Activated CD8-positive, alpha-beta memory T cell treated with anti-CD3 and anti-CD28 coated beads, Interleukin-2, amount 50 U/mL, for 4 hours (primary cell): ENCODE measurements around the gene DCP1B.

Source experiments
- DNase-seq: peaks from one replicate; pipeline ENCODE4 v3.0.0-alpha.2; 2020

The DCP1B gene

DNA sequence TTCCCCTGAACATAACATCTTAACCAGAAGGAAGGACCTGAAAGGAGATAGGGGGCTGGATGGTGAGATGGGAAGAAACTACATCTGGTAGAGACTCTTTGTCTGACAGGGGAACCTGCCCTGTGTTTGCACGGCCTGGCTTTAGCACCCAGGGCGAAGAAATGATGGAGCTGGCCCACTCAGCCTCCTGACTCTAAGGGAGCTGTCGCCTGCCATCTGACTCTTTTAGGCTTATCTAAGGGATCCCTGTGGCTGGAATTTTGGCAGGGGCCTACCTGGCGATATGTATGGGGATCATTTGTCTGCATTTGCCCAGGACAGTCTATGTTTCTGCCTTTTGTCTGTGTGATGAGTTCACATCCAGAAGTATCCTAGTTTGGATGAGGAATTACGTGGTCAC is 70.2 kb downstream of the DCP1B start:
- no peak for DNase-seq

DNA sequence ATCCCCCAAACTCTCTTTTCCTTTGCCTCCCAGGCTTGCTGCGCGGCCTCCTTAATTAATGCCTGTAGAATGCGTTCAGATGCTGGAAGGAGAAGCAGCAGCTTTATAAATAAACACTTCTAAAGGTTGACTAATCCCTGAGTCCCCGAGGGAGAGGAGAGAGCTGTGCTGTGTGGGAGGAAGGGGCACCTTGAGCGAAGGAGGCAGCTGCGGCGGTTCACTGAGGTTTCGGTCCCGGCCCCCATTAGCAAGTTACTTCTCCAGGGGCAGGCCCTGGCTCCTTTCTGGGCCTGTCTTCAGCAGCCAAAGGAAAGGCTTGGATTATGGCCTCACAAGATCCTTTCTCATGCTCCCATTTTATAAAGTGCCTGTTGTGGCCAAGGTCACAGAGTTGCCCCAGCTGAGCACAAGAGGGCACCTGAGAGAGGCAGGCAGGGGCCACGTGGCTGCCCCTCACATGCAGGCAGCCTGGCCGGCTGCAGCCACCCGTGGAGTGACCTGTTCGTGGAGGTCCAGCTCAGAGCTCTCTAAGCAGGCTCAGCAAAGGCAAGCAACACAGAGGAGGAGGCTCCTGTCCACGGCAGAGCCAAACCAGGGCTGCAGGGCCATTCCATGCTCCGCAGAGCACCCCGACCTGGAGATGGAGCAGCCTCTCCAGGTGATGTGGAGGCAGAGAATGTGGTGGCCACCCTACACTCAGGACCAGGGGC is 70.8 kb downstream of the DCP1B start:
- no peak for DNase-seq

DNA sequence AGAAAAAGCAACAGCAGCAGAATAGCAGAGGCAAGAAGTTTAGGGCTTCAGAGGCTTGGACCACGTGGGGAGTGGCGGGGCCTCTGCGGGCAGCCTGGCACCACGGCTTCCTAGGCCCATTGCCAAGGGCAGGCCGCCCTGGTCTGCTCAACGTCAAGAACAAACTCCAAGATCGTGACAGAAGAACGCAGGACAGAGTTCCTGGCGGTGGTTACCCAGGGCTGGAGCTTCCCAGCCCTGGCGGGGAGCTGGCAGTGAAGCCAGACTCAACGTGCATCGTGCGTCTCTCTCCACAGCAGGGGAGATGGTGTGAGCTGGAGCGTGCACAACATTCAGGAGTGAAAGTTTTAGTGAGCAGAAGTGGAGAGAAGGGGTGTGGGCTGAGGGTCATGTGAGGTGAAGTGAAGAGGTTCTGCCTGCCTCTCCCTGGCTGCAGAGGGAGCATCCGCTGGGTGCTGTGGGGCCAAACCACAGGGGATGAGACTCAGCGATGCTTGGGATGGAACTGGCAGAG is 71.9 kb downstream of the DCP1B start:
- DNase-seq, result no peak

DNA sequence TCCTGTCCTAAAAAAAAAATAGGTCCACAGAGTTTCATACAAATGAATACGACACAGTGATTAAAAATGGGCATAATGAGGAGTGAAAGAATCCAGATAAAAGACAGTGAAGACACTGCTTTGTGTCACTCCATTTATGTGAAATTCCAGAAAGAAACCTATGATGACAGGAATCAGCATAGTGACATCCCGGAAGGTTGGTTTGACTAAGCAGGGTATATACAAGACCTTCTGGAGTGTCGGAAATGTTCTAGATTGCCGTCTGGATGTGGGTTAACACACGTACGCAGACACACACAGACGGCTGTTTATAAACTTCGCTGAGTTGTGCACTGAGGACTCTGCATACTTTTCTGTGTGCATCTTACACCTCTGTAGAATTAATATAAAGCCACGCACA is 72.6 kb downstream of the DCP1B start:
- no peak for DNase-seq

DNA sequence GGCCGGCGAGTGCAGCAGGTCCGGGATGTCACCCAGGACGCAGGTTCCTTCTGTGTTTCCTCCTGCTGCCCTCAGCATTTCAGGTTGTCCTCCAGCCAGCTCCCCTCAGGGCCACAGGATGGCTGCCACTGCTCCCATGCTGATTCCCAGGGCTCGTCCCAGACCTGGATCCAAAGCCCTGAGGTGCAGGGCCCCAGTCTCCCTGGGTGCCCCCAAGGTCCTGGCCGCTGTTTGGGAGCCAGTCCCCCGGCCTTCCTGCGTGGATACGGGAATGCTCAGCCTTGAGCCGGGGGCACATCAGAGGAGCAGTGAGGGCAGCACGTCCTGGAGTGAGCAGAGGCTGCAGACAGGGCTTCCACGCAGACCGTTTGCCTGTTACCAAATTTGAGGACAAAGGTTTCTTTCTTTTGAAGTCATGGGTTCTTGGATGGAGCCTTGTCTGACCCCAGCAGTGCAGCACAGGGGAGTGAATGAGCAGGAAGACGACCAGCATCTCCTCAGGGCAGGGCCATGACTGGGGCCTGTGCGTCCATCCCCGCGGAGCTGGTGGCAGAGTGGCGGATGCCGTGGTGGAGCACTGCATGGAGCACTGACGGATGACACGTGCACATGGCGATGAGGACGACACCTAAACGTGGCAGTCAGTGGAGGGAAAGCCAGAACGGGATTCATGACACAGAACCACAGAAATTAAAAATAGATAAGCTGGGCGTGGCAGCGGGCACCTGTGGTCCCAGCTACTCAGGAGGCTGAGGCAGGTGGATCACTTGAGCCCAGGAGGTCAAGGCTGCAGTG is 73.3 kb downstream of the DCP1B start:
- DNase-seq, result no peak

DNA sequence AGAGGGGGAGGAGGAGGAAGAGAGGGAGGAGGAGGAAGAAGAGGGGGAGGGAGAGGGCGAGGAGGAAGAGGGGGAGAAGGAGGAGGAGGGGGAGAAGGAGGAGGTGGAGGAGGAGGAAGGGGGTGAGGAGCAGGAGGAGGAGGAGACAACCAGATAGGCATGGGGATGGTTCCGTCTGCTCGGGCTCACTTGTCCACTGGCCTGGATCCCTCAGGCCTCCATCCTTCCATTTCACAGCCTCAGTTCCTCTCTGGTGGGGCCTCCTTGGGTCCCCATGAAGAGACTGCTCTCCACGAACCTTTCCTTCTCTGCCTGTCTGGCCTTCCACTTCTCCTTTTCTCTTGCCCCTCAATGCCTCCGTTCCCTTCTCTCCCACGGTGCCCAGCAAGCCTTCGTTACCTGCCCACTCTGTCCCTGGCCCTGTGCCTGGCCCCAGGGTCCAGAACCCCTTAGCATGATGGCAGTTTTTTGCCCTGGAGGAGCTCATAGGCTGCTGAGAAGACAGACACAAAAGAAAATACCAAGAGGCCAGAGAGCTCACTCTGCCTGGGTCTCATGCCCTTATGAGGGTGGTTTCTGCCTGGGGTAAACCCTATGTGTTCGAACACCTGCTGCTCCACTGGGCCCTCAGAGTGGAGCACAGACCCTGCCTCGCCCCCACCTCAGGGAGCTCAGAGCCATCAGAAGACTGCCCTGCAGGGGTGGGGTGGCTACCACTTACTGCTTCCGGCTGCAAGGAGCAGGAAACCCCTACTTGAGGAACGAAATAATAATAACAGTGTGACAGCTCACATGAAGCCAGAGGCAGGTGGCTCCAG is 74.1 kb downstream of the DCP1B start:
- DNase-seq, result no peak

DNA sequence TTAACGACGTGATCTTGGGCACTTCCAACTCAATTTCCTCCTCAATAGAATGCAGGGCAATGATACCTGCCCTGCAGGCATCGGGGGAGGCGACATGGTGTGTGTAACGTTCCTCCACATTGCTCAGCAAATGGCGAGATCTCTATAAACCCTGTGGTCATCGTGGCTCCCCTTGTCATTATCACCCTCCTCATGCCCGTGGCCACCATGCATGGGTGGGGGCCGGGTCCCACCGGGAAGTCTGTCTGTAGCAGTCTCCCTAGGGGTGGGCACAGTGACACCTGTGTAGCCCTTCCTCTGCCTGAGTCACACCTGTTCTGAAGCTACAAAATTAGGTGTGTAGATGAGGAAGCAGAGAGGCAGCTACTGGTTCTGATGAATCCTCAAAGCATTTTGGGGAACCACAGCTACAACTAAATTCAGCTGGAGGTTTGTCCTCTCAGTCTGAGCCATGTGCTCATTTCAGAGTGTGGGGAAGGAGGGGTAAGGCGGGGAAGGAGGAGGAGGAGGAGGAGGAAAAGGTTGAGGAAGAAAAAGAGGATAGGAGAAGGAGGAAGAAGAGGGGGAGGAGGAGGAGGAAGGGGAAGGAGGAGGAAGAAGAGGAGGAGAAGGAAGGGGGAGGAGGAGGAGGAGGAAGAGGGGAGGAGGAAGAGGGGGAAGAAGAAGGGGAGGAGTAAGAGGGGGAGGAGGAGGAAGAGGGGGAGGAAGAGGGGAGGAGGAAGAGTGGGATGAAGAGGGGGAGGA is 74.8 kb downstream of the DCP1B start:
- DNase-seq, result no peak

DNA sequence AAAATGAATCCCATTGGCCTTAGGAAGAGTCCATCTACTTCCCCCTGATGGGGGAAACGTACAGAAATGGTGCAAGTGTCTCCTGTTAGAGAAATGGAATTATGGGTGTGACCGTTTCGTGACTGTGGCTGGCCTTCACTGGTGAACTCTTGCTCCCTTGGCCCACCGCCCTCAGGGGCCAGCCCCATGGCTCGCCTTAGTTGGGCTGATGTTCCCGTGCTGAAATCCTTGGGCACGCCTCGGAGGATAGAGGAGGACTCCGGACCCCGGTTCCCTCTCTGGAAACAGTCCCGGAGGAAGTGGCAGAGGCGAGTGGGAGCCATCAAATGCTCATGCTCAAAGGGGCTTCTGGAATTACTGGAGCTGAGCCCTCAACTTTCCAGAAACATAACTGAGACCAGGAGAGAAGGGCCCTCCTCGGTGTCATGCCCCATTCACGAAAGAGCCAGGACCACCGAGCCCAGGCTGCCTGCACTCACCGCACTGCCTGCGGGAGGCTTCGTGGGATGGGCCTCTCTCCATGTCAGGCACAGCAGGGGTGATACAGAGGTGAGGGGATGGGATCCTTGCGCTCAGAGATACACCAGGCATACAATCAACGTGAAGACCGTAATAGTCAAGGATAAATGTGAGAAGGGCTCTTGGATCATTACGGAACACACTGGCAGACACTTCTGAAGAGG is 75.7 kb downstream of the DCP1B start:
- DNase-seq, result no peak

DNA sequence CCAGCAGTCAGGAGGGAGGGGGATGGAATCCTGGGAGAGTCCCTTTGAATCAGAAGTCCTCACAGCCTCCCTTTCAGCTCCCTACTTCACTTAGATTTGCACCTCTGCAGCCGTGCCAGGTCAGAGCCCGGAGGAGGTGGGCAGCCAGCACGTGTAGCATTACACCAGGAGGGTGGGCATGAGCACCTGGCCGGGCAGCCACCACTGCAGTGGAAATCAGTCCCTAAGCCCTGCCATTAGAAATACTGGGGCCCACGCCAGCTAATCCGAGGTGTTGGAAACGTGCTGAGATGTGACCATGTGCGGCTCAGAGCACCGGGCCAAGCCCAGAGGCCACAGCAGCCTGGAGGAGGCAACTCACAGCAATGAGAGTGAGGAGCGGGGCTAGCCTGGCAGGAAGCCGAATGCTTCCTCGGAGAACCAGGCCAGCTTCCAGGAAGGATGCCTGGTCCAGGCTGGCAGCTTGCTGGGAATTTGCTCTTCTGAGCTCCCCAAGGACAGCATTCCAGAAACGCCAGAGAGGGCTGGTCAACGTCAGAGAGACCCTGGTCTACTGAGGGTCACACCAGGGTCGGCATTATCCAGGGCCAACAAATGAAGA is 76.4 kb downstream of the DCP1B start:
- no peak for DNase-seq

DNA sequence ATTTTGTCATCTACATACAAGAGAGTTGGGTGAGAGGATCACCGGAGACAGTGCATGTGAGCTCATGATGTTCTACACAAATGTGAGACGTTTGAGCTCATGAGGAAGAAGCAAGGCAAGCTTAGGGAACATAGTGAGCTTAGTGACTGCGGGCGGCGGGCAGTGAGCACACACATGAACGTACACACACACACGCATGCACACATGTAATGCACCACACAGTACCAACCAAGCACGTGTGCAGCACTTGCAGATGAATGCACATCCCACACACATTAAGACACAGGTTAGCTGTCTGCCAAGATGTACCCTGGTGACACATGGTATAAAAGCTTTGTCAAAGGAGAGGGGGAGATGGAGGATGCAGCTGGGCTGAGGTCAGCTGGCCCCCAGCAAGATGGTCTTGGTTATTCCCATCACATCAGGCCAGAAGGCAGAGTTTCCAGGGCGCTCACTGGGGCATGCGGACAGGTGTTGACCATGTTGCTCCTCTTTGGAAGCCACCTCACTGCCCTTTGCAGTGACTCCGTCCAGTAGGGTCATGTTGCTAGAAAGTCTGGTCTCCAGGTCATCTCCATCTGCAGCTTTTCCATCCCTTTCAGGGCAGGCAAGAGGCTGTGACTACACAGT is 77.1 kb downstream of the DCP1B start:
- DNase-seq, result no peak

DNA sequence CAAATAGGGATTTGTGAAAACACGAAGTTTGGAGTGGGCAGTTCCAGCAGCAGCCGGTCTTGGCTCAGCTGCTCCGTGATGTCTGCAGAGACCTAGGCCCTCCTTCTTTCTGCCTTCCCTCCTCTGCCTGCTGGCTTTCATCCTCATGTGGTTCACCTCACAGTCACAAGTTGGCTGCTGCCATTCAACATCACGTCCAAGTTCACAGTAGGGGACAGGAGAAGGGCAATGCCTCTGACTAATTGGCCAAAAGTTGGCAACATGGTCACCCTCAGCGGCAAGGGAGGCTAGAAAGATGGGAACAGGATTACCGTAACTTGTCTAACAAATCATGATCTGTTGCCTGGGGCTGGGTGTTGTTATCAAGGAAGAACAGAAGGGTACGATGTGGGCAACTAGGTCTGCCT is 78.0 kb downstream of the DCP1B start:
- DNase-seq, result no peak

DNA sequence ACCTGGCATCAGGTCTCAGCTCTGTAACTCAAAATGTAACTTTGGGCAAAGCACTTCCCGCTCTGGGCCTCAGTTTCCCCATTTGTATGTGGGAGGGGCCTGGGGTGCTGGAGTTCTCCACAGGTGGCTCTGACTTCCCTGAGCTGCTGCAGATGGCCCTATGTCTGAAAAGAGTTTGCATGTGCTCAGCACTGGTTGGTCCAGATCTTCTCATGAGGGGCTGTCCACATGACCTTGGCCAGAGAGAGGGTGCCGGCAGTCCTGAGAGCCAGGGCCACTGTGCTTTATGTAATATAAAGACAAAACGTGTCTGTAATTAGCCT is 78.6 kb downstream of the DCP1B start:
- DNase-seq, result no peak

DNA sequence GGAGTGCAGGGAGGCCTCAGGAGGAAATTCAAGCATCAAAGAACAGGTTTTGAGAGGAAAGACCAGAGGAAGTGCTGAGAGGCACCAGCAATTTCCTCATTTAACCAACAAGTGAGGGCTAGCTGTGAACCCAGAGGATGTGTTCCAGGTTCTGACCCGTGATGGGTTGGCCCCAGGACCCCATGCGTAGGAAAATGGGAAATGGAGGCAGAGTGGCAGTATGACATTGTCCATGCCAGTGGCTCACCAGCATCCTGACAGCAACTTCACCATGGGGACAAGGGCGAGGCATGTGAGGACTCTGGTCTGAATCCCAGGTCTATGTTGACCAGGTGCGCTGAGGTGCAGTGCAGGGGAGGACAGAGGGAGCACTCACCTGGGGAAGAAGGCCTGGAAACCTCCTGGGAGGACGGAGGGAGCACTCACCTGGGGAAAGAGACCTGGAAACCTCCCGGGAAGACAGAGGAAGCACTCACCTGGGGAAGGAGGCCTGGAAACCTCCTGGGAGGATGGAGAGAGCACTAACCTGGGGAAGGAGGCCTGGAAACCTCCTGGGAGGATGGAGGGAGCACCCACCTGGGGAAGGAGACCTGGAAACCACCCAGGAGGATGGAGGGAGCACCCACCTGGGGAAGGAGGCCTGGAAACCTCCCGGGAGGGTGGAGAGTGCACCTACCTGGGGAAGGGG is 79.1 kb downstream of the DCP1B start:
- no peak for DNase-seq

DNA sequence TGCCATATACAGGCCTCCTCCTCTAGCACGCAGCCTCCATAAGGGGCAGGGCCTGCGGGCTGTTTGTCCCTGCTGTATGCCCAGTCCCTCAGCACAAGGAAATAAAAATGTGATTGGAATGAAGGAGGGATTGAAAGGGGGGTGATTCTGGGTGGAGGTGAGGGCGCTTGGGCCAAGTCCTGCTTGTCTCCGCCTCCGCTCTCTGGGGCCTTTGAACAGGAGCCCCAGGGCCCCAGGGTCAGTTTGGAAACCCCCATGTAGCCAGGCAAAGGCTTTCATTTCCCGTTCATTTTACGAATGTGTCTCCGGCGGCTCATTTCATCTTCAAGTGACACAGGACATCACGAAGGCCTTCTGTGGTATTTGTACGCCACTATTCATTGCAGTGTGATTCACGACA is 81.3 kb downstream of the DCP1B start:
- DNase-seq, result no peak

DNA sequence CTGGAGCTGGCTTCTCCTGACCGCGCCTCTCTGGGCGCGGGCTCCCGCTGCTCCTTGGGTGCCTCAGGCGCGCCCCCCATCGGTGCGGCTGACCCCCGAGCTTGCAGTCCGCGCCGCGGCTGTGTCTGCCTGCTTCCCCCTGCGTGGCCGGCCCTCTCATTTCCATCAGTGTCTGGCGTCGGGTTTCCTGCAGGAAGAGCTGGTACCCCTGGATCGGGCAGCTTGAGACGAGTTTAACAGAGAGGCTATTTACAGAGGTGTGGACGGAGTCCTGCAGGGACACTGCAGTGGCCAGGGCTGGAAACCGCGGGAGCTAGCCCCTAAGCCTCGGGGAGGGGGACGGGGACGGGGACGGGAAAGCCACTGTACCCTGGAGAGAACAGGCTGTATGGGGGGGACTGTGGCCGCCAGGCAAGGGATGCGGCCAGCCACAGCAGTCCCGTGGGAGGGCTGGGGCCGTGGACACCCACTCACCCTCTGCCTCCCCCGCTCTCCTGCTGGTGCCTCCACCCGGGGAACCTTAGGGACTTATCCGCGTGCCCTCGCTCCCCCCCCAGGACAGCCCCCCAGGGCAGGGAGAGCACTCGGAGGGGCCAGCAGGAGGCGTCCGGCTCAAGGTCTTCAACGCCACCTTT is 82.1 kb downstream of the DCP1B start:
- DNase-seq, result no peak

DNA sequence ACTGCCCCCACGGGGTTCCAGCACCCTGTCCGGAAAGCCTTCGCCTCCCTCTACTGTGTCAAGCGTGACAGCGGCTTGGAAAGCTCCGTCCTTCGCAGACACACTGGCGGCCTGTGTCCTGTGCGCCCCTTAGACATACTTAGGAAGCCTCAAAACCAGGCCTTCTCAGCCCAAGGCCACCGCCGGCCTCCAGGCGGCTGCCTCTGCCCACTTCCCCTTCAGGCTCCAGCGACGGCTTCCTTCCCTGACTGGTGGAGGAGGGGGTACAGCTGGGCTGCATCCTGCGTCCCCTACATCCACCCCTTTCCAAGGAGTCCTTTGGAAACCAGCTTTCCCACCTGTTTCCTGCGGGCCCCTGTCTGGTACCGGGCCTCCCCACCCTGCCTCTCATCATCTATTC is 83.3 kb downstream of the DCP1B start:
- no peak for DNase-seq

DNA sequence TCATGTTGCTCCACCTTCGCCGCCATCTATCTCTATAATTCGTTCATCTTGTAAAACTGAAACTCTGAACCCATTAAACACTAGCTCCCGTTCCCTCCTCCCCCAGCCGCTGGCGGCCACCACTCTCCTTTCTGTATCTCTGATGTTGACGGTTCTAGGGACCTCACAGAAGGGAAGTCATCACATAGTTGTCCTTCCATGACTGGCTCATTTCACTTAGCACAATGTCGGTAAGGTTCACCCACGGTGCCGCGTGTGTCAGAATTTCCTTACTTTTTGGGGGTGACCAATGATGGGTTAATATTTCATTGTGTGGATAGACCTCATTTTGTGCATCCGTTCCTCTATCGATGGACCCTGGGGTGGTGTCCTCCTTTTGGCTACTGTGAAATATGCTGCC is 83.8 kb downstream of the DCP1B start:
- DNase-seq, result no peak

DNA sequence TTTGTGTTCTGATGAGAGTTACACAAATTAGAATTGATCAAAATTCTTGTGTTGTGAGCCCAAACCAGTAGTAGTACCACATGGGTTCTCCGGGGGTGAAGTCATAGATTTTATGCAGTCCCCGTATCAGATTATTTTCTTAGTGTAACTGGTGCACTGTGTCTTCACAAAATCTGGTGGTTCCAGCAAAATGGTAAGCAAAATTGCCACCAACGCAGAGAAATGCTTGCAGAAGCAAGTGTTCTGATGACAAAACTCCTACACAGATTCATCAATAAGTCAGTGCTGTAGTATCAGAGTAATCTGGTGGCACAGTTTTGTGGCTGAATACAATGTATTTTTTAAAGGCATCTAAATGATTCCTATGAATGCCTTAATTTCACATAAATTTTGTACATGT is 84.5 kb downstream of the DCP1B start:
- DNase-seq, result no peak

DNA sequence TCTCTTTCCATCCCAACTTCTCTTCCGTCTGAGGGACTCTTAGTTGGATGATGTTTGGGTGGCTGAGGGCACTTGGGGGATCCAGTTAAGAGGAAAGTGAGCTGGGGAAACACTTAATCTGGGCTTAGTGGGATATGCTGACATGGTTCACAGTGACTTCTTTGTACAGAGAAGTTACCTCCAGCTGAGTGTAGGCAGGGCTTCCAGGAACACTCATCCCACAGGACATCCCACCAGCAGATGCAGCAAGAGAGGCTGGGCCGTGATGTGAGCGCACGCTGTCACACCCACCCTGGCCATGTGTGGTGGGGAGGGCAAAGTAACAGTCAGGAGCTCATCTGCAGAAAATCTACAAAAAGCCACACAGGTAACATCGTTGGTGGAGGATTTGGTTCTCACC is 85.0 kb downstream of the DCP1B start:
- no peak for DNase-seq

DNA sequence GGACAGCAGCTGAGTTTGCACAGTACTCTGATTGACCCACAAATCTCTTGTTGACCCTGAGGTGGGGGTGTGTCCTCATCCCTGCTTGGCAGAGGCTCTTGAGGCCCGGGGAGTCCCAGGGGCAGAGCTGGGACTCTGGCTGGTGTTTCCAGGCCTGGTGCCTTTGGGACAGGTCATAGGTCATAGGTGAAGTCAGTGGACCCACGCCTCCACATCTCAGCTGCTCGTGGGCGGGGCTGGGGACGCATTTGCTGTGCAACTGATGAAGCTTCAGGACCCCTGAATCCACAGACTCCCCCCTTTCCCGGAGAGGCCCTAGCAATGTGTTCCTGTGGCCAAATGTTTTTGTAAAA is 85.4 kb downstream of the DCP1B start:
- DNase-seq, result no peak
